IMR-90 (cell line): ENCODE measurements around the gene TOP3B. TPM values are rescaled to one million over a fixed set of nuclear protein-coding genes. Genes with fewer than 3 reads are reported as not detected.
A peak's percentile ranks its signal among the peaks of the same experiment; 100 is the strongest.

Experiments used
- ATAC-seq: fragments of 200-7000 bp; cut with Tn5 transposase; 2 replicates; pipeline ENCODE4 v1.9.1; 2020; ENCODE audit warnings: low read depth, mild to moderate bottlenecking, moderate library complexity
- Bru-seq: library from RNA; stranded (reverse); fragments of 400-500 nt; gene quantifications from one replicate; lab custom pipeline; 2021; lab: Mats Ljungman, UMichigan
- BruChase-seq, 2 experiments: library from RNA; stranded (reverse); fragments of 400-500 nt; gene quantifications; one replicate each; lab custom pipeline; 2021; lab: Mats Ljungman, UMichigan
- BruUV-seq: library from RNA; stranded (reverse); fragments of 400-500 nt; replicated peaks from 2 replicates; lab custom pipeline; 2021; lab: Mats Ljungman, UMichigan
- CTCF ChIA-PET: fragments of 300-600 bp; formaldehyde crosslinking; extraction: SDS; loops from one replicate; lab custom pipeline; 2021; ENCODE audit warnings: antibody characterized with exemption; lab: Yijun Ruan, JAX
- POLR2A ChIA-PET: fragments of 300-600 bp; sonication (Branson Sonifier 250); formaldehyde crosslinking; loops from one replicate; lab custom pipeline; 2022; ENCODE audit warnings: antibody characterized with exemption; ENCODE audit not compliant: unreplicated experiment; lab: Charles Lee
- DNase-seq: peaks from one replicate; pipeline ENCODE4 v3.0.0; 2013
- H2AFZ ChIP-seq: replicated peaks from 2 replicates; pipeline ENCODE3; 2013; ENCODE audit warnings: low read length, mild to moderate bottlenecking; ENCODE audit not compliant: poor library complexity
- H2AK5ac ChIP-seq: 2 replicates; pipeline ENCODE4 v1.6.1; 2013; ENCODE audit warnings: low read depth, low read length, inconsistent platforms
- H2AK9ac ChIP-seq: replicated peaks from 2 replicates; pipeline ENCODE3; 2013; ENCODE audit warnings: mild to moderate bottlenecking, low read depth, low read length, moderate library complexity; ENCODE audit not compliant: poor library complexity
- H2BK120ac ChIP-seq: 2 replicates; pipeline ENCODE4 v1.6.1; 2013; ENCODE audit warnings: low read depth, low read length, inconsistent platforms
- H2BK15ac ChIP-seq: 3 replicates; pipeline ENCODE4 v1.6.1; 2013; ENCODE audit warnings: low read depth, low read length, inconsistent platforms
- H2BK20ac ChIP-seq: 2 replicates; pipeline ENCODE4 v1.6.1; 2013; ENCODE audit warnings: low read depth, mild to moderate bottlenecking, inconsistent platforms, low read length, moderate library complexity
- H2BK5ac ChIP-seq: 2 replicates; pipeline ENCODE4 v1.6.1; 2013; ENCODE audit warnings: mild to moderate bottlenecking, low read depth, low read length, inconsistent platforms; ENCODE audit not compliant: poor library complexity, severe bottlenecking
- H3K14ac ChIP-seq: replicated peaks from 2 replicates; pipeline ENCODE4 v1.6.1; 2013; ENCODE audit warnings: low read depth, low read length, inconsistent platforms
- H3K18ac ChIP-seq: 2 replicates; pipeline ENCODE4 v1.6.1; 2013; ENCODE audit warnings: low read depth, low read length, control low read depth
- H3K23ac ChIP-seq: 2 replicates; pipeline ENCODE4 v1.6.1; 2013; ENCODE audit warnings: low read depth, low read length, inconsistent platforms
- H3K27ac ChIP-seq: 2 replicates; pipeline ENCODE4 v1.5.1; 2013; ENCODE audit warnings: mild to moderate bottlenecking, control low read depth, low read length; ENCODE audit not compliant: insufficient read depth
- H3K27me3 ChIP-seq: 2 replicates; pipeline ENCODE4 v1.6.1; 2013; ENCODE audit warnings: low read length; ENCODE audit not compliant: control insufficient read depth, insufficient read depth
- H3K36me3 ChIP-seq: 2 replicates; pipeline ENCODE4 v1.6.1; 2013; ENCODE audit warnings: low read length, mixed read lengths; ENCODE audit not compliant: control insufficient read depth, insufficient read depth
- H3K4ac ChIP-seq: 2 replicates; pipeline ENCODE4 v1.6.1; 2013; ENCODE audit warnings: low read depth, low read length, inconsistent platforms
- H3K4me1 ChIP-seq: 2 replicates; pipeline ENCODE4 v1.6.1; 2013; ENCODE audit warnings: low read length, mixed read lengths; ENCODE audit not compliant: control insufficient read depth, insufficient read depth
- H3K4me2 ChIP-seq: 2 replicates; pipeline ENCODE4 v1.6.1; 2013; ENCODE audit warnings: low read depth, mild to moderate bottlenecking, control low read depth, low read length, moderate library complexity
- H3K4me3 ChIP-seq: 2 replicates; pipeline ENCODE4 v1.5.1; 2013; ENCODE audit warnings: low read depth, mild to moderate bottlenecking, control low read depth, low read length, moderate library complexity; ENCODE audit not compliant: insufficient read depth
- H3K56ac ChIP-seq: 2 replicates; pipeline ENCODE4 v1.6.1; 2013; ENCODE audit warnings: low read length, inconsistent platforms; ENCODE audit not compliant: insufficient read depth; ENCODE audit errors: extremely low read depth
- H3K79me1 ChIP-seq, 2 experiments: 2 replicates each; pipeline ENCODE4 v1.6.1; 2013; ENCODE audit warnings: low read length in 2 of 2, inconsistent platforms in 1 of 2, low read depth in 1 of 2
- H3K9ac ChIP-seq: 2 replicates; pipeline ENCODE4 v1.6.1; 2013; ENCODE audit warnings: low read depth, low read length, control low read depth
- H3K9me1 ChIP-seq: 2 replicates; pipeline ENCODE4 v1.6.1; 2013; ENCODE audit warnings: low read length, inconsistent platforms; ENCODE audit not compliant: insufficient read depth
- H3K9me3 ChIP-seq: 2 replicates; pipeline ENCODE4 v1.6.1; 2013; ENCODE audit warnings: low read length; ENCODE audit not compliant: control insufficient read depth, insufficient read depth
- H4K20me1 ChIP-seq: 2 replicates; pipeline ENCODE4 v1.6.1; 2013; ENCODE audit warnings: low read length, inconsistent platforms; ENCODE audit not compliant: insufficient read depth
- H4K5ac ChIP-seq: 2 replicates; pipeline ENCODE4 v1.6.1; 2013; ENCODE audit warnings: mild to moderate bottlenecking, low read depth, low read length, control low read depth
- H4K8ac ChIP-seq, 2 experiments: 2 replicates each; pipeline ENCODE4 v1.6.1; 2013; ENCODE audit warnings: low read depth in 2 of 2, low read length in 2 of 2, control low read depth in 1 of 2, inconsistent platforms in 1 of 2
- H4K91ac ChIP-seq: 2 replicates; pipeline ENCODE4 v1.6.1; 2013; ENCODE audit warnings: low read depth, low read length, inconsistent platforms; ENCODE audit not compliant: insufficient read depth
- BHLHE40 ChIP-seq: fragments of 150-350 bp; IDR thresholded peaks from 2 replicates; pipeline ENCODE4 v1.6.1; 2016; ENCODE audit warnings: mild to moderate bottlenecking, low read depth, low read length
- CHD1 ChIP-seq: IDR thresholded peaks from 2 replicates; pipeline ENCODE4 v1.6.1; 2012; ENCODE audit warnings: low read depth, low read length, improper control_type of control experiment
- ELK1 ChIP-seq: fragments of 150-350 bp; IDR thresholded peaks from 2 replicates; pipeline ENCODE4 v1.6.1; 2016; ENCODE audit warnings: low read depth, mild to moderate bottlenecking, low read length, moderate library complexity, borderline replicate concordance
- MAFK ChIP-seq: IDR thresholded peaks from 2 replicates; pipeline ENCODE4 v1.6.1; 2012; ENCODE audit warnings: low read depth, low read length, improper control_type of control experiment
- MAZ ChIP-seq: IDR thresholded peaks from 2 replicates; pipeline ENCODE4 v1.6.1; 2012; ENCODE audit warnings: low read depth, mild to moderate bottlenecking, low read length, improper control_type of control experiment, moderate library complexity, borderline replicate concordance
- MXI1 ChIP-seq: IDR thresholded peaks from 2 replicates; pipeline ENCODE4 v1.6.1; 2012; ENCODE audit warnings: low read depth, mild to moderate bottlenecking, low read length, moderate library complexity, borderline replicate concordance
- NFE2L2 ChIP-seq: fragments of 150-350 bp; IDR thresholded peaks from 2 replicates; pipeline ENCODE4 v1.6.1; 2016; ENCODE audit warnings: low read depth, mild to moderate bottlenecking, low read length
- POLR2A ChIP-seq: IDR thresholded peaks from 2 replicates; pipeline ENCODE4 v1.6.1; 2012; ENCODE audit warnings: mild to moderate bottlenecking, low read depth, low read length
- RAD21 ChIP-seq: IDR thresholded peaks from 2 replicates; pipeline ENCODE4 v1.6.1; 2012; ENCODE audit warnings: low read length, improper control_type of control experiment
- USF2 ChIP-seq: fragments of 150-350 bp; IDR thresholded peaks from 2 replicates; pipeline ENCODE4 v1.6.1; 2017; ENCODE audit warnings: mild to moderate bottlenecking, antibody characterized with exemption, low read length, low read depth
- WGBS, 2 experiments: methylation state at CpG; one replicate each; pipeline versions ENCODE4 v1.1.5 to v1.1.7; 2013; ENCODE audit warnings: missing lambda C conversion rate in 2 of 2; ENCODE audit not compliant: insufficient read length in 1 of 2; ENCODE audit errors: extremely low coverage in 2 of 2; 5-methylcytosine and 5-hydroxymethylcytosine counted together
- dilution Hi-C: fragments of 300-500 bp; cut with HindIII; formaldehyde crosslinking; loops from one replicate; pipeline ENCODE4 v1.14.3; 2018; ENCODE audit warnings: low sequenced_read_pairs; ENCODE audit not compliant: unreplicated experiment
- in situ Hi-C: fragments of 300-500 bp; cut with MboI; formaldehyde crosslinking; loops from 3 replicates; pipeline ENCODE4 v1.14.3; 2019; ENCODE audit warnings: low sequenced_read_pairs, inconsistent platforms, mixed read lengths
- intact Hi-C: fragments of 100-400 bp; cut with micrococcal nuclease; formaldehyde crosslinking; loops from 2 replicates; pipeline ENCODE4 v1.10.0; 2022
- long read RNA-seq: library from polyadenylated mRNA; unstranded; transcript quantifications from one replicate; pipeline ENCODE4 v2.0.0, GENCODE V29; 2021; ENCODE audit not compliant: unreplicated experiment
- polyA plus RNA-seq, 3 experiments: library from polyadenylated mRNA; depleted of rRNA; stranded (reverse); fragments of >200 nt; gene quantifications; 2 replicates each; pipeline ENCODE4 v1.2.3, GENCODE V29; 2012; ENCODE audit warnings: low replicate concordance in 1 of 3
- total RNA-seq: library from RNA; depleted of rRNA; stranded (reverse); fragments of >200 nt; gene quantifications from 2 replicates; pipeline ENCODE4 v1.2.3, GENCODE V29; 2012; rRNA removed

The TOP3B gene, protein sequence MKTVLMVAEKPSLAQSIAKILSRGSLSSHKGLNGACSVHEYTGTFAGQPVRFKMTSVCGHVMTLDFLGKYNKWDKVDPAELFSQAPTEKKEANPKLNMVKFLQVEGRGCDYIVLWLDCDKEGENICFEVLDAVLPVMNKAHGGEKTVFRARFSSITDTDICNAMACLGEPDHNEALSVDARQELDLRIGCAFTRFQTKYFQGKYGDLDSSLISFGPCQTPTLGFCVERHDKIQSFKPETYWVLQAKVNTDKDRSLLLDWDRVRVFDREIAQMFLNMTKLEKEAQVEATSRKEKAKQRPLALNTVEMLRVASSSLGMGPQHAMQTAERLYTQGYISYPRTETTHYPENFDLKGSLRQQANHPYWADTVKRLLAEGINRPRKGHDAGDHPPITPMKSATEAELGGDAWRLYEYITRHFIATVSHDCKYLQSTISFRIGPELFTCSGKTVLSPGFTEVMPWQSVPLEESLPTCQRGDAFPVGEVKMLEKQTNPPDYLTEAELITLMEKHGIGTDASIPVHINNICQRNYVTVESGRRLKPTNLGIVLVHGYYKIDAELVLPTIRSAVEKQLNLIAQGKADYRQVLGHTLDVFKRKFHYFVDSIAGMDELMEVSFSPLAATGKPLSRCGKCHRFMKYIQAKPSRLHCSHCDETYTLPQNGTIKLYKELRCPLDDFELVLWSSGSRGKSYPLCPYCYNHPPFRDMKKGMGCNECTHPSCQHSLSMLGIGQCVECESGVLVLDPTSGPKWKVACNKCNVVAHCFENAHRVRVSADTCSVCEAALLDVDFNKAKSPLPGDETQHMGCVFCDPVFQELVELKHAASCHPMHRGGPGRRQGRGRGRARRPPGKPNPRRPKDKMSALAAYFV
- total RNA-seq (19.7 and 23.5 TPM in 2 replicates), polyA plus RNA-seq (2012; rRNA removed) (21.8 and 23.0 TPM in 2 replicates), Bru-seq, nascent RNA (percentile 74 among the genes with signal in this experiment), BruChase-seq, experiment 1, labeled RNA remaining after a 6-hour chase (percentile 86 among the genes with signal in this experiment), BruChase-seq, experiment 2, labeled RNA remaining after a 2-hour chase (percentile 83 among the genes with signal in this experiment)
- polyA plus RNA-seq (2012; cell fraction: cytosol; rRNA removed) = 7.9 and 10.6 TPM in 2 replicates
- polyA plus RNA-seq (2012; cell fraction: nucleus; rRNA removed; ENCODE audit: low replicate concordance) = 57.4 and 109 TPM in 2 replicates
- long read RNA-seq, transcript TOP3B-201 (18 exons, 2,863 nt) = major isoform, 10 of 39 reads
- long read RNA-seq, partial matches to known transcripts = 17 of 39 reads
- long read RNA-seq, other reads (novel, unspliced or antisense) = 9 of 39 reads

DNA sequence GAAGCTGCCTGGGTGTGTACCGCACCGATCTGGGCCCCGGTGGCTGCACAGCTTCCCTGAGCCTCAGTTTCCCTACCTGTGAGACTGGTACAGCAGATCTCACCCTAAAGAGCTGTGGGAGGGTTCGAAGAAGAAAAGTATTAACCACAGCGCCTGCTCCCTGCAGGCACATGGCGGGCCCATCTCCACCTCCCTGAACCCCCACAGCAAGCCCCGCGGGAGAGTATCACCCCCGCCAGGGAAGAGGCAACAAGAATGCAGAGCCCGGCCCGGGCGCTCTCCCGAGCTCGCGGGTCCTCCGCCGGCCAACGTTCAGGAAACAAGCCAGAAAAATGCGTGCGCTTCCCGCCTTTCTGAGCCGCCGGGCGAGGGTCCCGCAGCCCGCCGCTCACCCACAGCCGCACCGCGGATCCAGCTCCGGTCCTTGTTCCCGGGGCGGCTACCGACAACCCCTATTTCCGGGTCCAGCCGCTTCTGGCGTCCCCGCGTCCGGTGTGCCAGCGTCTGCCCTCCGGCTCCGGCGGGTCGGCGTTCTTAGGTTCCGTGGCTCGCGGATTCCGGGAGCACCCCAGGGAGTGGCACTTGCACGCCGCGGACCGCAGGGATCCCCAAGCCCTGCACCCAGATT, at the start of gene TOP3B:
TSS of gene TOP3B (minus strand) at position 450 of the 628 bp plus-strand sequence. CDS start 7,078 bp downstream, outside the sequence.
- in situ Hi-C loops = no loop called here
- peak within 1 kb of the TSS; percentile 30; the same call in 1 of the 2 replicates for H2AK5ac ChIP-seq
- 0 out of 2 replicates have a peak within 1 kb of the TSS, but pooled peaks have one; percentile 40 for H3K18ac ChIP-seq
- H3K36me3 ChIP-seq = peaks cover 9% of the 10 kb centered on the region
- peaks cover 19% of the 10 kb centered on the region; the same call in 1 of the 2 replicates for H4K20me1 ChIP-seq
- no peak within 1 kb of the TSS for H2BK120ac ChIP-seq
- WGBS, 2 experiments = 0% methylated on average over 18 of the region's 54 CpGs; no CpG with 5 or more reads in 1 of the 2 experiments
- no peak within 1 kb of the TSS for H2BK20ac ChIP-seq
- peak within 1 kb of the TSS; percentile 93 for H2AK9ac ChIP-seq
- peak within 1 kb of the TSS; percentile 56 for H3K23ac ChIP-seq
- peaks cover 29 to 45% of the 10 kb centered on the region in 2 experiments for H3K79me1 ChIP-seq
- no peak within 1 kb of the TSS for H2BK15ac ChIP-seq
- no peaks in the 10 kb centered on the region for H3K9me3 ChIP-seq
- peak within 1 kb of the TSS; percentile 57; the same call in 1 of the 2 replicates for H4K91ac ChIP-seq
- no peaks in the 10 kb centered on the region for H3K27me3 ChIP-seq
- peak within 1 kb of the TSS; percentile 91 for H3K4me2 ChIP-seq
- ChIA-PET POLR2A (no interaction called here), CTCF (interaction anchor here (1.7 kb wide), 1 partner anchor 10 kb away, joined by 7 read pairs; no protein-coding TSS in a partner anchor)
- no TSS peak for BruUV-seq
- H2AFZ ChIP-seq = peak within 1 kb of the TSS; percentile 96
- peak within 1 kb of the TSS; percentile 46 for H2BK5ac ChIP-seq
- peak within 1 kb of the TSS; percentile 84 for H3K9ac ChIP-seq
- H3K56ac ChIP-seq = no peak within 1 kb of the TSS; the same call in 1 of the 2 replicates
- ATAC-seq (peak; percentile 96), DNase-seq (peak; percentile 69)
- H3K14ac ChIP-seq = peak within 1 kb of the TSS; percentile 80
- peak within 1 kb of the TSS; percentile 75 for H3K27ac ChIP-seq
- peaks cover 2% of the 10 kb centered on the region; the same call in 1 of the 2 replicates for H3K4me1 ChIP-seq
- peak within 1 kb of the TSS; percentile 86 for H3K4me3 ChIP-seq
- intact Hi-C loops = loop anchor here (10.0 kb wide), 1 partner anchor 172 kb away; no protein-coding TSS in a partner anchor
- peaks cover 9% of the 10 kb centered on the region for H3K9me1 ChIP-seq
- peak within 1 kb of the TSS; percentile 61 to 94 for H4K8ac ChIP-seq
- dilution Hi-C loops = no loop called here
- peak within 1 kb of the TSS; percentile 58 for H3K4ac ChIP-seq
- H4K5ac ChIP-seq = peak within 1 kb of the TSS; percentile 60; the same call in 1 of the 2 replicates
- TF ChIP-seq MAZ (peak; percentile 63; the same call in 1 of the 2 replicates), CHD1 (no peak), RAD21 (no peak), MAFK (no peak), USF2 (no peak), MXI1 (peak; percentile 50; the same call in 1 of the 2 replicates), BHLHE40 (no peak), NFE2L2 (no peak), POLR2A (peak; percentile 64), ELK1 (no peak)
